Panc1 (cell line): ENCODE data around the gene NHP2.

ENCODE experiments used
- POLR2AphosphoS5 ChIP-seq: IDR thresholded peaks from 2 replicates; pipeline ENCODE4 v1.6.1; 2012; ENCODE audit warnings: mild to moderate bottlenecking, low read depth, low read length, moderate library complexity
- SIN3A ChIP-seq: IDR thresholded peaks from 2 replicates; pipeline ENCODE4 v1.6.1; 2012; ENCODE audit warnings: low read depth, mild to moderate bottlenecking, low read length, moderate library complexity, borderline replicate concordance; ENCODE audit not compliant: insufficient read depth
- TCF7L2 ChIP-seq: IDR thresholded peaks from 2 replicates; pipeline ENCODE4 v1.6.1; 2011; ENCODE audit warnings: mild to moderate bottlenecking, low read depth, low read length, inconsistent platforms
- TF ChIP-seq, protein P1 (sequence below): fragments of 450-650 bp; IDR thresholded peaks from 2 replicates; pipeline ENCODE4 v1.5.1; 2017; ENCODE audit warnings: mild to moderate bottlenecking
- TF ChIP-seq, protein P2 (sequence below), 2 experiments: IDR thresholded peaks; 2 replicates each; pipeline ENCODE4 v1.6.1; 2011 to 2012; ENCODE audit warnings: low read depth in 2 of 2, control low read depth in 1 of 2, low read length in 1 of 2, mild to moderate bottlenecking in 1 of 2, moderate library complexity in 1 of 2; ENCODE audit not compliant: insufficient read depth in 1 of 2

DNA sequence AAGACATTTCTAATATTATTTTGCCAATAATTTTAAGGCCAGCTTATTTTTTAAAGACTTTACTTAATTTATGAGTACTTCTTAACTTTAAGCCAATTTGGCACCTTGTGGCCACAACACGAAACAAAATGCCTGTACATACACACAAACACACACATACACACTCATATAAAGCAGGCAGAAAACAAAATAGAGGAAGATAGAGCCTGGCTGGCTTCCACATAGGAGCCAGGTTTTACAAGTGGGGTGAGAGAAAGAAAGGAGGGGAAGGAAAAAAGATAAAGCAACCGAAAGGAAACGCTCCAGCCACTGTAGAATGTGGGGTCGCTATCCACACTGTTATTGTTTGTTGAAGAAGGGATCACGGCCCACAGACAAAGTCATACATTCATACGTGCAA lies 23.1 kb upstream of the NHP2 start:
- TF ChIP-seq, protein P1, sequence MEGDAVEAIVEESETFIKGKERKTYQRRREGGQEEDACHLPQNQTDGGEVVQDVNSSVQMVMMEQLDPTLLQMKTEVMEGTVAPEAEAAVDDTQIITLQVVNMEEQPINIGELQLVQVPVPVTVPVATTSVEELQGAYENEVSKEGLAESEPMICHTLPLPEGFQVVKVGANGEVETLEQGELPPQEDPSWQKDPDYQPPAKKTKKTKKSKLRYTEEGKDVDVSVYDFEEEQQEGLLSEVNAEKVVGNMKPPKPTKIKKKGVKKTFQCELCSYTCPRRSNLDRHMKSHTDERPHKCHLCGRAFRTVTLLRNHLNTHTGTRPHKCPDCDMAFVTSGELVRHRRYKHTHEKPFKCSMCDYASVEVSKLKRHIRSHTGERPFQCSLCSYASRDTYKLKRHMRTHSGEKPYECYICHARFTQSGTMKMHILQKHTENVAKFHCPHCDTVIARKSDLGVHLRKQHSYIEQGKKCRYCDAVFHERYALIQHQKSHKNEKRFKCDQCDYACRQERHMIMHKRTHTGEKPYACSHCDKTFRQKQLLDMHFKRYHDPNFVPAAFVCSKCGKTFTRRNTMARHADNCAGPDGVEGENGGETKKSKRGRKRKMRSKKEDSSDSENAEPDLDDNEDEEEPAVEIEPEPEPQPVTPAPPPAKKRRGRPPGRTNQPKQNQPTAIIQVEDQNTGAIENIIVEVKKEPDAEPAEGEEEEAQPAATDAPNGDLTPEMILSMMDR, result no peak
- no peak for TF ChIP-seq POLR2AphosphoS5
- no peak for TF ChIP-seq SIN3A
- TF ChIP-seq, protein P2, sequence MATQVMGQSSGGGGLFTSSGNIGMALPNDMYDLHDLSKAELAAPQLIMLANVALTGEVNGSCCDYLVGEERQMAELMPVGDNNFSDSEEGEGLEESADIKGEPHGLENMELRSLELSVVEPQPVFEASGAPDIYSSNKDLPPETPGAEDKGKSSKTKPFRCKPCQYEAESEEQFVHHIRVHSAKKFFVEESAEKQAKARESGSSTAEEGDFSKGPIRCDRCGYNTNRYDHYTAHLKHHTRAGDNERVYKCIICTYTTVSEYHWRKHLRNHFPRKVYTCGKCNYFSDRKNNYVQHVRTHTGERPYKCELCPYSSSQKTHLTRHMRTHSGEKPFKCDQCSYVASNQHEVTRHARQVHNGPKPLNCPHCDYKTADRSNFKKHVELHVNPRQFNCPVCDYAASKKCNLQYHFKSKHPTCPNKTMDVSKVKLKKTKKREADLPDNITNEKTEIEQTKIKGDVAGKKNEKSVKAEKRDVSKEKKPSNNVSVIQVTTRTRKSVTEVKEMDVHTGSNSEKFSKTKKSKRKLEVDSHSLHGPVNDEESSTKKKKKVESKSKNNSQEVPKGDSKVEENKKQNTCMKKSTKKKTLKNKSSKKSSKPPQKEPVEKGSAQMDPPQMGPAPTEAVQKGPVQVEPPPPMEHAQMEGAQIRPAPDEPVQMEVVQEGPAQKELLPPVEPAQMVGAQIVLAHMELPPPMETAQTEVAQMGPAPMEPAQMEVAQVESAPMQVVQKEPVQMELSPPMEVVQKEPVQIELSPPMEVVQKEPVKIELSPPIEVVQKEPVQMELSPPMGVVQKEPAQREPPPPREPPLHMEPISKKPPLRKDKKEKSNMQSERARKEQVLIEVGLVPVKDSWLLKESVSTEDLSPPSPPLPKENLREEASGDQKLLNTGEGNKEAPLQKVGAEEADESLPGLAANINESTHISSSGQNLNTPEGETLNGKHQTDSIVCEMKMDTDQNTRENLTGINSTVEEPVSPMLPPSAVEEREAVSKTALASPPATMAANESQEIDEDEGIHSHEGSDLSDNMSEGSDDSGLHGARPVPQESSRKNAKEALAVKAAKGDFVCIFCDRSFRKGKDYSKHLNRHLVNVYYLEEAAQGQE (IDR thresholded peaks at IDR 0.05; ENCODE audit: insufficient read depth in 1 of 2, low read depth in 2 of 2, low read length in 1 of 2), result no peak
- no peak for TF ChIP-seq TCF7L2
